ENCODE measurements around the gene BTD.
"Not testable (repeated sequence)": the region's sequence is repeated elsewhere in the genome, so short reads cannot be mapped to it uniquely, and the experiment has no call there.

Gene BTD

GRCh38 chr3:15614958-15615357, 13.4 kb downstream of the BTD start:
- no peak overlapping the region for H3K4me3 ChIP-seq (ENCODE audit: low read length)
- no peak for TF ChIP-seq CTCF (conservative IDR thresholded peaks at IDR 0.05; ENCODE audit: low read length)
- DNase-seq (ENCODE audit: low read depth) = no peak

- no peak for TF ChIP-seq CTCF (conservative IDR thresholded peaks at IDR 0.05; ENCODE audit: low read length)
- peak; percentile 27 for DNase-seq (ENCODE audit: low read depth)
Observed at GRCh38 chr3:15616053-15616452, 14.5 kb downstream of the BTD start.

GRCh38 chr3:15619659-15620464, 18.3 kb downstream of the BTD start:
- H3K4me3 ChIP-seq (ENCODE audit: low read length); DNase-seq (ENCODE audit: low read depth): not testable (repeated sequence)

More at GRCh38 chr3:15616053-15616452, 14.5 kb downstream of the BTD start:
- H3K4me3 ChIP-seq (ENCODE audit: low read length) = no peak overlapping the region

GRCh38 chr3:15623535-15624440, 22.2 kb downstream of the BTD start:
- TF ChIP-seq CTCF (conservative IDR thresholded peaks at IDR 0.05; ENCODE audit: low read length) = no peak
- no peak overlapping the region for H3K4me3 ChIP-seq (ENCODE audit: low read length)
- DNase-seq (ENCODE audit: low read depth) = no peak

GRCh38 chr3:15628967-15629366, 27.4 kb downstream of the BTD start:
- no peak for DNase-seq (ENCODE audit: low read depth)
- no peak for TF ChIP-seq CTCF (conservative IDR thresholded peaks at IDR 0.05; ENCODE audit: low read length)
- no peak overlapping the region for H3K4me3 ChIP-seq (ENCODE audit: low read length)

- peak; percentile 79 for TF ChIP-seq CTCF (conservative IDR thresholded peaks at IDR 0.05; ENCODE audit: low read length)
- peak overlapping the region; percentile 50 for H3K4me3 ChIP-seq (ENCODE audit: low read length)
- DNase-seq (ENCODE audit: low read depth) = peak; percentile 84
Observed at GRCh38 chr3:15629860-15630597, 28.5 kb downstream of the BTD start.

All from AG10803 (cell line).